ENCODE results near the gene OSBPL2.

Gene OSBPL2

DNA sequence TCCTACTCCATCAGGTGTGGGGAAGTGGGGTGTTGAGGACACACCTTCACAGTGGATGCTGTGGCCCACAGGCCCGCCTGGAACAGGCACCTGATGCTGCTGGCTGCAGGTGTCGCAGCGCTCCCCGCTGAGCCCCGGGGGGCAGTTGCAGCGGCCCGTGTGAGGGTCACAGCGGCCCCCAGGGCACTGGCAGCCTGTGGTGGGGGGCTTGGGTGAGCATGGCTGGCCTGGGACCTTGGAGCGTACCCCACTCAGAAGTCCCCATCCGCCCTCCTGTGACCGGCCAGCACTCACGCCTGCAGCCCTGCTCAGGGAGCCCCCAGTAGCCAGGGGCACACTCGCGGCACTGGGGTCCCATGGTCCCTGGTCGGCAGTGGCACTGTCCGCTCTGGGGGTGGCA, 83.7 kb downstream of the OSBPL2 start:
- DNase-seq (ENCODE audit: low read depth in 2 of 3, low spot score in 1 of 3): no peak

DNA sequence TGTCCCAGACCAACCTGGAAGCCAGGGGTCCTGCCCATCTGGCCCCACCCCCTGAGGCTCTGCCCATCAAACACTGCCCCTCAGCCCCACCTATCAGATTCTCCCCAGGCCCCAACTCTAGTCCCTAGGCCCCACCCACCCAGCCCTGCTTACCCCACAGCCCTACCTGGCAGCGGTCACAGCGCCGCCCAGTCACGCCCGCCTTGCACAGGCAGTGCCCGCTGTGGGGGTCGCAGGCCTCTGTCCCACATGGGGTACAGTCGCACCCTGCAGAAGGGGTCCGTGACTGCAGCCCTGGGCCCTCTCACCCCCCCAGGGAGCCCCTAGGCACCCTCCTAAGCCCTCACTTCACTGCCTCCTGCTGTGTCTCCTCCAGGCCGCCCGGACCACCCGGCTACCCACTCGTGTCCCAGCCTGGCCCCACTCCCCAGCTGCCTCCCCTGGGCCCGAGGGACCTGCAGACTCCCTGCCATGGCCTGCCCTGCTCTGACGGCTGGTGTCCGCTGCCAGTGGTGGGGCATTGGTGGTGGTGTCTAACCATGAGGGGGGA, 84.2 kb downstream of the OSBPL2 start:
- no peak for DNase-seq (ENCODE audit: low read depth in 2 of 3, low spot score in 1 of 3)

DNA sequence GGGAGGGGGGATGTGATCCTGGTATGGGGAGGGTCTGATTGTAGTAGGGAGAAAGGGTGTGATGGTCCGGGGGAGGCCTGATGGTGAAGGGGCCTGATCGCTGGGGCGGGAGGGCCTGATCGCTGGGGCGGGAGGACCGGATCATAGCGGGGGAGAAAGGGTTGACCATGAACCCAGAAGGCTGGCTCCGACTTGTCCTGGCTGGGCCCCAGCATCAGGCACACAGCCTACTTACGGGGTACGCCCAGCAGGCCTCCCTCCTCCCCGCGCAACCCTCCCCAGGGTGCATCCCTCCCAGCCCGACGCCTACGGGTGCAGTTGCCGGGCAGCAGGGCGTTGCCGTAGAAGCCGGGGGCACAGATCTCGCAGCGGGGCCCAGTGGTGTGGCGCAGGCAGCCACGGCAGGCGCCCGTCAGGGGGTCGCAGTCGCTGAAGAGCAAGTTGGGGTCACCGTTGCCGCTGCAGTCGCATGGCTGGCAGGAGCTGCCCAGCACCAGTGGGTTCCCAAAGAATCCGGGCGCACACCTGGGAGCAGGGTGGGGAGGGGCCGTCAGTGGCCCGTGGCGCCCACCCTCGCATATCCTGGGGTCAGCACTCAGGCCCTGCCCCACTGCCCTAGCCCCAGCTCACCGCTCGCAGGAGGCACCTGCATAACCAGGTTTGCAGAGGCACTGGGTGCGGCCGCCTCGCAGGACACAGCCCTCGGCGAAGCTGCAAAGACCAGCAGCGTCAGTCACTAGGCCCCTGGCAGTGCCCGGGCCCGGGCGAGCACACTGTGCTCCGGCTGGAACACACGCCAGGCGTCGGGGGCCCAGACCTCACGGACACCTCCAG, 85.0 kb downstream of the OSBPL2 start:
- DNase-seq (ENCODE audit: low read depth in 2 of 3, low spot score in 1 of 3): no peak

DNA sequence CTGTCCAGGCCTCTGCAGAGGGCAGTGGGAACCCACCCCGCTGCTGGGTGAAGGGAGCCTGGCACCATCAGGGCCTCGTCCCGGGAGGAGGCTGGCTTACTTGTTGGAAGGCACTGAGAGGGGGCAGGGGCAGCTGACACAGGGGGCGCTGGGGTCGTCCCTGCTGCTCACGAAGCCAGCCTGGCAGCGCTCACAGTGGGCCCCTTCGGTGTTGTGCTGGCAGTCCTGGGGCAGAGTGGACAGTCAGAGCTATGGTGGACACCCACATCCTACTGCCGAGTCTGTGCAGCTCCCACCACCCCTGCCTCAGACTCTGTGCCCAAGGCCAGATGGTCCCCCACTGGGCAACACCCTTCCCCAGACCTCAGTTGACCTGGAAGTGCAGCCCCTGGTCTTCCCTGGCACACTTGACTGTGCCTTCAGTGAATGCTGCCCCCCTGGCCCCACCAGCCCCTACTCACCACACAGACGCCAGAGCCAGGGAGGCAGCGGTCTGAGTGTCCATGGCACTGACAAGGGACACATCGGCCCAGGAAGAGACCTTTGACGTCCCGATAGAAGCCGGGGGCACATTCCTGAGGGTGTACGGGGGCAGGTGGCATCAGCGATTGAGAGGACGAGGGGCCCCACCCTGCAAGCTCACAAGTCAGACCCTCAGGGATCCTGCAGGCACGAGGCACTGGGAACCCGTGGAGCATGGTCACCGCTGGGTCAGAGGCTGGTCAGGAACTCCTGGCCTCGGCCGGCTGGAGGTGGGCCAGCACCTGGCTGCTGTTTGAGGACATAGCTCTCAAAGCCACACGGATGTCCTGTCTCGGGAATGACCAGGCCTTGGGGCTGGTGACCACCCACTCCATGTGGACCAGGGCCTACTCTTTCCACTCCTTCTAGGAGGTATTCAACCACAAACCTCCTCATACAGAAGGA, 85.9 kb downstream of the OSBPL2 start:
- no peak for DNase-seq (ENCODE audit: low read depth in 2 of 3, low spot score in 1 of 3)

DNA sequence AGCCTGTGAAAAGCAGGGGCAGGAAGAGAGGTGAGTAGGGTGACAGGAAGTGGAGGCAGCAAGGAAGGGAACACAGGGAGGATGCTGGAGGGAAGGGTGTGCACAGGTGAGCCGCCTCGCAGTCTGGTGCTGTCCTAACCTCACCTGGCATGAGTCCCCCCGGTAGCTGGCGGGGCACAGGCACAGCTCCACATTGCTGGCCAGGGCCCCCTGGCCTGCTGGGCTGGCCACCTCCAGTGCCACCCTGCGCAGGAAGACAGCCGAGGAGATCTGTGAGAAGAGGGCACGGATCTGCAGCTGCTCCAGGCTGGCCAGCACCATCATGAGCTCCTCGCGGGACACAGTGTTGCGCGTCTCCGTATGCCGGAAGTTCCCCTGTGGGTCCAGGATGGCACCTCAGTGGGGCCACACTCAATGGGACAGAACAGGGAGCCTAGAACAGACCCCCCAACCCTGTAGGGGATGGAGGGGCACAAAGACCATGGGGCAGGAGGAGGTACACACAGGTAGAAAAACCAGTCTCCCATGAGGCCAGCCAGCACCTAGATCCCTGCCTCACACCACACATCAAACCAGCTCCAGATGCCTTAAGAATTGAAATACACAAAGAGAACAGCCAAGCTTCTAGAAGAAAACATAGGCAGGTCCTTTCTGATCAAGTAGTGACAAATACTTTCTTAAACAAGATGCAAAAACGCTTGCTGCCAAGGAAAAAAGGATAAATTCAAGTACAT, 87.0 kb downstream of the OSBPL2 start:
- no peak for DNase-seq (ENCODE audit: low read depth in 2 of 3, low spot score in 1 of 3)

DNA sequence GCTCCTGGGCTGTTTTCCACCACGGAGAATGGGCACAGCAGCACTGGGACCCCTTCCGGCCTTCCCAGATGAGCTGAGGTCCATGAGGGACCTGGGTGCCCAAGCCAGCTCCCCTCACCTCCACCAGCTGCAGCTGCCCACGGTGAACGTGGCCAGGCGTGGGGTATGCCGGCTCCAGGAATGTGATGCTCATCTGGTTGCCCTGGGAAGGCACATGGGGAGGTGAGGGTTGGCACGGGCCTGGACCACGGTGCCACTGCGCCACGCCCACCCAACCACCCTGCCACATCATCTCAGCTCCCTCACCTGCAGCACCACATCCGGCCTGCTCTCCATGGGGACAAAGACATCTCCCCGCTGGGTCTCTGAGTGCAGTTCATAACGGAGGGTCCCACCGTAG, 88.2 kb downstream of the OSBPL2 start:
- DNase-seq (ENCODE audit: low read depth in 2 of 3, low spot score in 1 of 3): no peak

DNA sequence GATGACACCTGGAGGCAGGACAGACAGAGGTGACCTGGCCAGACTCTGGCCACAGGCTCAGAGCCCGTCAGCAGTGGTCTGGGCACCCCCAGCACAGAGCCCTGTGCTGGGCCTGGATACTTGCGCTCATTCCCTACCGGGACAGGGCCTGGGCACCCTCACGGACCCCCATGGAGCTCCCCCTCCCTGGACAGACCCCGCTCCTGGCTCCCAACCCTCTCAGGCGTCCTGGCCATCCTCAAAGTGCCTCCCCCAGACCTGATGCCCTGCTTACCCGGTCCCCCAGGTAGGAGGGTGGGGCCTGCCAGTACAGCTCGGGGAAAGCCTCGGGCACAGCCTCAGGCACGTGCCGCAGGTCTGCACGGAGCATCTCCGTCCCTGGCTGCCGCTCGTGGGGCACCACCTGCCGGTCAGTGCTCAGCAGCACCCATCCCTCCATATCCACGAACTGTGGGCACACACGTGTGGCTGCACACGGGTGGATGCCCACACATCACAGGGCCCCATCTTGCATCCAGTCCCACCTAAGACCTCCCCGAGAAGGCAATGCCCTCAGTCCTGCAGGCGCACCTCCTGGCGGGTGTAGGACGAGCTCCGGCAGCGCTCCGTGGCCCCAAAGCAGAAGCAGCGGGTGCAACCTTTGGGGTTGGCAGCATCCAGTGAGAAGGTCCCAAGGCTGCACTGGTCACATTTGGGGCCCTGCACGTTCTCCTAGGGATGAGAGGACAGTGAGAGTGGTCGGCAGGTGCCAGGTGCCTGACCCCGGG, 88.8 kb downstream of the OSBPL2 start:
- no peak for DNase-seq (ENCODE audit: low read depth in 2 of 3, low spot score in 1 of 3)

DNA sequence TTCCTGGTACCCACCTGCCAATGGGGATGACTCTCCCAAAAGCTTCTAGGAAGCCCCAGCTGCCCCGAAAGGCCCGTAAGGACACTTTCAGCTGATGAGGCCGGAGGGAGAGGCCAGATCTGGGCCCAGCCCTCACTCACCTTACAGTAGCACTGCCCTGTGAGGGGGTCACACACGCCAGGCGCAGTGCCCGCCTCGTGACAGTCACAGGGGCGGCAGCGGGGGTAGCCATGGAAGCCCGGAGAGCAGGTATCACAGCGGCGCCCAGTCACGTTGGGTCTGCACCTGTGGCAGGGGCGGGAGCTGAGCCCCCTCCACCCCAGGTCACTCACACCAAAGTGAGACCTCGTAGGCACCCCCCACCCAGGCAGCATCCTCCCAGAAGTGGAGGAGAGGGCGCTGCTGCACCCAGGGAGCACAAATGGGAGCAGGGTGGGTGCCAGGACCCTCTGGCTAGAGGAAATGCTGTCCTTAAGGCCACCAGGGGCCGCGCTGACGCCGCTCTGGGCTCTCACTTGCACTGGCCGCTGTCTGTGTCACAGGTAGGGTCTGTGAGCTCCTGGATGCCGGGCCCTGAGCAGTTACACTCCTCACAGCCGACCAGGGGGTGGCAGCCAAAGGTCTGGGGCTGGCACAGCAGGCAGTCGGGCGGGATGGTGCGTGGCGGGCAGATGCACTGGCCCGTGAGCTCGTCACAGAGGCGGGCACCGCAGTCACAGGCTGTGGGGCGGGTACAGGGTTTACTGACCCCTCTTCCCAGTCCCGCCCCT, 89.6 kb downstream of the OSBPL2 start:
- no peak for DNase-seq (ENCODE audit: low read depth in 2 of 3, low spot score in 1 of 3)

DNA sequence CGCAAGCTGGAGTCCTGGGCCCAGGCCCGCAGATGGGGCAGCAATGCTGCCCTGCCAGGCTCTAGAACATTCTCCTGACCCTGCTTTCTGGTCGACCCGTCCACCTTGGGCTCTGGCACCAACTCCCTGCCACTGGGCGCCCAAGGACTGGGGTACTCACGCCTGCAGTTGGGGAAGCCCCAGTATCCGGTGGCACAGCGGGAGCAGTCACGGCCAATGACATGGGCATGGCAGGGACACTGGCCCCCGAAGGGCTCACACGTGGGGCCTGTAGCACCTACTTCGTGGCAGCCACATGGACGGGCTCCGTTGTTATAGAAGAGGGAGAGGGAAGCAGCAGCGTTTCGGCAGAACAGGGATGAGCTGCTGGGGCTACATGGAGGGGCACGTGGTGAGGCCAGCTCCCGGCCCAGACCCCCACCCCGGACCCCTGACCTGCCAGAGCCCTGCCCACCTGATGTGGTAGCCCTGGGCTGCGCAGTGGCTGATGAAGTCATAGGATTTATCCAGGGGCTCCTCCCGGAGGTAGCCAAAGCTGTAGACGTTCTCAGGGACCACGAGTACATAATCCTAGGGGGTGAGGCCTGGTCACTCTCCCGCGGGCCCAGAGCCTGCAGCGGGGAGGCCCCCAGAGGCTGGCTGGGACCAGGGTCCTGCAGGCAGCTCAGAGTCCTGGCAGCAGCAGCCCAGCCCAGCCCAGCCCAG, 90.5 kb downstream of the OSBPL2 start:
- no peak for DNase-seq (ENCODE audit: low read depth in 2 of 3, low spot score in 1 of 3)

DNA sequence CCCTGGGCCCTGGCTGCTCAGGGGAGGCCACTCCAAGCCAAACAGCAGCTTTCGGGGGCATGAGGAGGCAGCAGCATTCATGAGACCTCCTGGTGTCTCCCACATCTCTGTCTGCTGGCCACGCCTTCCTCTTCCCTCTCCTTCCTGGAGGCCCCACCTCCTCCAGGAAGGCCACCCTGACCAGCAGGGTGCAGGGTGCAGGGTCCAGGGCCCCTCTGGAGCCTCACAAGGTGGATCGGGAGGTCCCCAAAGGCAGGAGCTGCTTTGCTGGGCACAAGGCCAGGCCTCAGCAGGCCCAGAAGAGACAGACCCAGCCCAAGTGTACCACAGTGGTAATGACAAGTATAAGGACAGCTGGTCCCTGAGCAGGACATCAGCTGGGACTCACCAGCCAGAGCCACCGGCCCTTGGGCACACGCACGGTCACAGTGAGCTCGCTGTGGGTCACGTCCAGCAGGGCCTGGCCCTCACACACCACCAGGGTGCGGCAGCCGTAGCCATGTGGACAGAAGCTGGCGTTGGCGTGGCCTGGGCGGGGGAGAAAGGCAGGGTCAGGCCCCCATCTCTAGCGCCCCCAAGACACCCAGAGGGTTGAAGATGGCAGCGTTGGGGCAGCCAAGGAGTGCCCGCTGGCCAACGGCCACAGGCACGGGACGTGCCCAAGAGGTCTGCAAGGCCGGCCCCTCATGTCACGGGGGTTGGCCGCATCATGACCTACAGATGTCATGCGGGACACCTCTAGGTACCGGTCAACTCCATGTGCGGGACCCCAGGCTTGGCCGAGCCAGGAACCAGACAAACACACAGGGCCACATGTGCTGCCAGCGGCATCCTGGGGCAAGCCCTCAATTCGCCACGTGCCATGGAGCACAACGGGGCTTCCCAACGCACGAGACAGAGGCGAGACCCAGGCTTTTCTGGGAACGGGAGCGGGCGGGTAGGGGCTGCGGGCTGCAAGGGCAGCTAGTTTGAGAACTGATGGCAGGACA, 91.4 kb downstream of the OSBPL2 start:
- DNase-seq (ENCODE audit: low read depth in 2 of 3, low spot score in 1 of 3): no peak

DNA sequence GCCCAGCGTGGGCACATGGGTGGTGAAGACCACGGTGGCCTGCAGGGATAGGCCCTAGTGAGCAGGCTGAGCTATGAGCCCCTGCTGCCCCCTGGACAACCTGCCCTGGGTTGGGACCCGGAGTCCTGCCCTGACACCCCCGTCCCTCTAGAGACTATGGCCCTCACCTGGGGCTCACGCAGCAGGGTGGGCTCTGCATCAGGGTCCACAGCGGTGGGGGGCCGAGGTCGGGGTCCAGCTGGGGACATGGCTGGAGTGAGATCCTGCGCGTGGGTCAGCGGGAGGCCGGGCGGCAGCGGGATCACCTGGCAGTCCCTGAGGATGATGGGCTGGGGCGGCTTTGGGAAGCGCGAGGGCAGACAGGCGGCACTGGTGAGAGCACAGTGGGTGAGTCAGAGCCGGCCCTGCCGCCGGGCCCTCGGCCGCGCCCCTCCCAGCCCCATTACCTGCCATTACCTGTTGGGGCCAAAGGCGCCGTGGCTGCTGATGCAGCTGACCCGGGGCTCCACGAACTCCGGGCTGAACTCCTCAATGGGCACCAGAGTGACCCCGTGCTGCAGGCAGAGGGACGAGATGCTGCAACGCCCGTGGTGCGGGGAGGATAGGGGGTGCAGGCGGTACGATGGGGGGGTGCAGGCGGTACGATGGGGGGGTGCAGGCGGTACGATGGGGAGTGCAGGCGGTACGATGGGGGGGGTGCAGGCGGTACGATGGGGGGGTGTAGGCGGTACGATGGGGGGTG, 92.4 kb downstream of the OSBPL2 start:
- DNase-seq (ENCODE audit: low read depth in 2 of 3, low spot score in 1 of 3): no peak

DNA sequence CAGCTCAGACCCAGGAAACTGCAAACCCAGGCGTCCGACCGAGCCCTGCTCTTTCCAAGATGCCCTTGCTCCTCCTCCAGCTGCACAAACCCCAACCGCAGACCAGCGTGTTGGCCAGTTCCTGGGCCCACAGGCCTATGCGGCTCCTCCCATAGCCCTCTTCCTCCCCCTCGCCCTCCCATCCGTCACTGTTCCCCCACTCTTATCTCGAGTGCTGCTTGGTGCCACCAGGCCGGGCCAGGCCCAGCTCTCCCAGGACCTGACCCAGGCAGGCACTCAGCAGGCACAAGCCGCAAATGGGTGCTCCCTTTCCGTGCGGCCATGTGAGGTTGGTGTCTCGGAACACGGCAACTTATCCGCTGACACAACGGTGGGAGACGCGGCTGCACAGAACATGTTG, 93.0 kb downstream of the OSBPL2 start:
- no peak for DNase-seq (ENCODE audit: low read depth in 2 of 3, low spot score in 1 of 3)

DNA sequence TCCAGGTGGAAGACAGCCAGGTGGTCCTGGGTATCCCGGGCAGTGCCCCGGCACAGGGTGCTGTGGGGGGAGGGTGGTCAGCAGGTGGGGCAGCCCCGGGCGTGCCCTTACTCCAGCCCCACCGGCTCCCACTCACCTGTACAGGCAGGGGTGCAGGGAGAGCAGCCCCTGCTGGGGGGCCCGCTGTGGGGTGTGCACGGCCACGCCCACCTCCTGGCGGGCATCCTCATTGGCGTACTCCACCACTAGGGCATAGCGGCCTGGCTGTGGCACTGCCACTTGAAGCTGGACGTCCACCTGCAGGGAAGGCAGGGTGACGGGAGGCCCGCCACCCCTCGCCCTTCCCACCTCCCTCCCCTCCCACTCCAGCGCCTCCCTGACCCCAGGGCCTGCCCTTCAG, 94.1 kb downstream of the OSBPL2 start:
- DNase-seq (ENCODE audit: low read depth in 2 of 3, low spot score in 1 of 3): no peak

DNA sequence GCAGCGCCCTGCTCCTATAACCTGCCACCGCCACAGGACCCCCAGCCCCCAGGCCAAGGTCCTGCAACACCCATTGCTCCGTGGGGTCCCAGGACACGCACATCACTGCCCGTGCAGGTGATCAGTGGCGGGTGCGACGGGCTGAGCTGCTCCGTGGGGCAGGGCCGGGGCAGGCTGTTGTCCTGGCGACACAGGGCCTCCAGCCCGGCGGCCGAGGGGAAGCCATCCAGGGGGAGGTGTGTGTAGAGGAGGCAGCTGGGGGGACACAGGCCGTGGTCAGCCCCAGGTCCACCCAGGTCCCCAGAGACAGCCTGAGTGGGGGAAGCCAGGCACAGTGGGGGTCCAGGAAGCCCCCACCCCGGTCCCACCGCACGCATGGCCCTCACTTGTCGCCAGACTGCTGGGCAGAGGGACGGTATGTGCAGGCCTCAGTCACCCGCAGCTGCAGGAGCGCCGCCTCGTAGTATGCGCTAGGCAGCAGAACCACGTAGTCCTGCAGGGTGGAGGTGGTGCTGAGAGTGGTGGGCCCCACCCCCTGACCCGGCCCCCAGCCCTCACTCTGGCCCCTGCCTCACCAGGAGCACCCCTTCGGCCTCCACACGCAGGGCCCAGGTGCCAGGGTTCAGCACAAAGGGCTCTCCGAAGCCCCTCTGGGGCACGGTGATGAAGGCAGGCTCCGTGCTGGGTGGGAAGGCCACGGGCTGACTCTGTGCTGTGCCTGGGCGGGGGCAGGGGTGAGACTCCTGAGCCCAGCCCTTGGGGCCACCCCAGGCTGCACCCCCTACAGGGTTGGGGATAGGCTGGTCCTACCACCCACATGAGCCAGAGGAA, 94.9 kb downstream of the OSBPL2 start:
- DNase-seq (ENCODE audit: low read depth in 2 of 3, low spot score in 1 of 3): no peak

DNA sequence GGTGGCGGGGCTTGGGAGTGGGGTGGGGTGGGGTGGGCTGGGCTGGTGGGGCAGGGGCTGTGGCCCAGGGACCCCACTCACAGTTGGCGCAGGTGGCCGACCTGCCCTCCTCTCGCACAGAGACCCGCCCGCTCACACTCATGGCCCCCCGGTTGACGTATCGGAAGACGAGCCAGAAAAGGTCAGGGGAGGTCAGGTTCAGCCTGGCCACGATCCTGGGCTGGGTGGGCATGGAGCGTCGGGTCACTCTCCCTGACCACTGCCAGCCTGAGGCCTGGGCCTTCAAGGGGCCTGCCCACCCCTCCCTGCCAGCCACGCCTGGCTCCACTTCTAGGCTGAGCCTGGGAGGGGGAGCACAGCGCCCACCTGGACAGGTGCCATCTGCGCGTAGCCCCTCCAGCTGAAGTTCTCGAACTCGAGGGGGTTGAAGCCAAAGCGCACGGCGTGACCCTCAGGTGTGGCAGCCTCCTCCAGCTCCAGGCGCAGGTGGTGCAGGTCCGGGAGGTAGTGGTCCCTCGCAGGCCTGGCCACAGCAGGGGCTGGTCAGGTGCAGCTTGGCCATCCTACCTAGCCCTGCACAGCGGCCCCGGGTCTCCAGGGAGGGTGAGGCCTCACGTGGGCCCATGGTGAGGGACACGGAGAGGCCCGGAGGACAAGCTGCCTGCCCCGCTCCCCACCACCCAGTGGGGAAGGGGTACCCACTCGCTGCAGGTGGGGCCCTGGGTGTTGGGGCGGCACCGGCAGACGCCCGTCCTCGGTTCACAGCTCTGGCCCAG, 95.7 kb downstream of the OSBPL2 start:
- no peak for DNase-seq (ENCODE audit: low read depth in 2 of 3, low spot score in 1 of 3)

DNA sequence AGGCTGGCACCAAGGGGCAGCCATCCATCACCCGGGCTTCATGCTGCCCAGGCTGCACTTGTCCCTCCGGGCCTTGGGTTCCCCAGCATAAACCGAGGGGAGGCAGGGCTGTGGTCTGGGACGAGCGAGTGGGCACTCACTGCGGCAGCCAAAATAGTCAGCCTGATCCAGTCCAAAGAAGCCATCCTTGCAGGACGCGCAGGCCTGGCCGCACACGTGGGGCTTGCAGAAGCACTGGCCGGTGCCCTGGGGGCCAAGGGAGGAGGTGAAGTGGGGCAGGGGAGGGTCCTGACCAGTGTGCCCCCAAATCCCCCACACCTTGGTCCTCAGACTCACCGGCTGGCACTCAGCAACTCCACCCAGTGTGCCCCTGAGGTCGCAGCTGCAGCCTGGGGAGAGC, 96.6 kb downstream of the OSBPL2 start:
- DNase-seq (ENCODE audit: low read depth in 2 of 3, low spot score in 1 of 3): no peak

Measured in stimulated activated CD4-positive, alpha-beta T cell treated with anti-CD3 and anti-CD28 coated beads, Interleukin-12 subunit alpha, Interleukin-12 subunit beta, amount 100 ng/mL, for 48 hours (primary cell).